OCI-LY3 (cell line): Measurements from ENCODE around the gene CELF2.

Source experiments
- EZH2phosphoT487 ChIP-seq: fragments of 200-600 bp; shearing (Covaris generic); IDR thresholded peaks from 2 replicates; pipeline ENCODE4 v1.6.1; 2018; ENCODE audit warnings: antibody characterized with exemption, mixed run types, low read depth
- TF ChIP-seq, protein P1 (sequence below): fragments of 200-600, 300-600 bp; sonication (generic); IDR thresholded peaks from 2 replicates; pipeline ENCODE4 v1.5.1; 2014; ENCODE audit warnings: antibody characterized with exemption, low read length, low read depth

DNA sequence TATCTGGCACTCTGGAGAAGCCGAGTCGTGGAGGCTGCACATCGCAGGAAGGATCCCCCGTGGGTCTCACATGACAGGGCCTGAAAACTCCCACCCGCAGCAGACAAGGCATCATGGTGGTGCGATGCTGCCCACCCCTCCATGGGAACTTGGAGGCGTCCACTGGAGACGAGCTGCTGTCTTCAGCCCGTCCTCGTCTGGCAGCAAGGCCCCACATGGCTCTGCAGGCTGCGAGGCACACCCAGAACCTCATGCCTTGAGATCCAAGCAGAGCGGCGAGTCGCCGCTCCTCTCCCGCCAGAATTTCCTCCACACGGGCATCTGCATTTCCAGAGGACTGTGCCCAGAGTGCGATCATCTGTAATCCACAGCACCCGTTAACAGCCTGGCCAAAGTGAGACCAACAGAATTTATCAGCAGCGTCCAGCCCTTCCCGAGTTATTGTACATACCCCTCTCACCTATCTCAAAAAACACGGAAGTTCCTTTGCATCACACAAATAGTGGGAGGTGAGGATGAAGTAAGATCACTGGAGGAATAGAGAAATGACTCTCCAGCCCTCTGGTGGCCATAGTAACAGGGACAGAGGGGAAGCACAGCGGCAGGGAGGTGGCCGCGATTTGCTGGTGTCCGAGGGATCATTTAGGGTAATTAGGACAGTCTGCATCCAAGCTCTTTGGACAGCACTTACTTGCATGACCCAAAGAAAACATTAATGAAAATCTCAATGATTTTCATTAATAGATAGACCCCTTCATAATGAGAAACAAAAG is 301.3 kb downstream of the CELF2 start:
- TF ChIP-seq, protein P1, sequence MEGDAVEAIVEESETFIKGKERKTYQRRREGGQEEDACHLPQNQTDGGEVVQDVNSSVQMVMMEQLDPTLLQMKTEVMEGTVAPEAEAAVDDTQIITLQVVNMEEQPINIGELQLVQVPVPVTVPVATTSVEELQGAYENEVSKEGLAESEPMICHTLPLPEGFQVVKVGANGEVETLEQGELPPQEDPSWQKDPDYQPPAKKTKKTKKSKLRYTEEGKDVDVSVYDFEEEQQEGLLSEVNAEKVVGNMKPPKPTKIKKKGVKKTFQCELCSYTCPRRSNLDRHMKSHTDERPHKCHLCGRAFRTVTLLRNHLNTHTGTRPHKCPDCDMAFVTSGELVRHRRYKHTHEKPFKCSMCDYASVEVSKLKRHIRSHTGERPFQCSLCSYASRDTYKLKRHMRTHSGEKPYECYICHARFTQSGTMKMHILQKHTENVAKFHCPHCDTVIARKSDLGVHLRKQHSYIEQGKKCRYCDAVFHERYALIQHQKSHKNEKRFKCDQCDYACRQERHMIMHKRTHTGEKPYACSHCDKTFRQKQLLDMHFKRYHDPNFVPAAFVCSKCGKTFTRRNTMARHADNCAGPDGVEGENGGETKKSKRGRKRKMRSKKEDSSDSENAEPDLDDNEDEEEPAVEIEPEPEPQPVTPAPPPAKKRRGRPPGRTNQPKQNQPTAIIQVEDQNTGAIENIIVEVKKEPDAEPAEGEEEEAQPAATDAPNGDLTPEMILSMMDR = no peak
- no peak for TF ChIP-seq EZH2phosphoT487
